Measurements from ENCODE around the gene ADAD1.

The ADAD1 gene

GRCh38 chr4:122379239-122379638 lies 428 bp downstream of the ADAD1 start:
- H3K27me3 ChIP-seq (ENCODE audit: control insufficient read depth, insufficient read depth, low read length): no peaks in the 10 kb centered on the region
- H3K9me3 ChIP-seq (ENCODE audit: control insufficient read depth, insufficient read depth, low read length): no peaks in the 10 kb centered on the region
- no peaks in the 10 kb centered on the region for H3K4me1 ChIP-seq (ENCODE audit: control insufficient read depth, insufficient read depth, low read length)
- no peaks in the 10 kb centered on the region for H3K36me3 ChIP-seq (ENCODE audit: control insufficient read depth, insufficient read depth, low read length)
- no peak overlapping the region for H3K9ac ChIP-seq (ENCODE audit: low read depth, low read length)
- H3K4me3 ChIP-seq (ENCODE audit: low read depth, low read length): no peak overlapping the region

GRCh38 chr4:122383341-122383740 lies 4.5 kb downstream of the ADAD1 start:
- Histone ChIP-seq H3K4me3 (ENCODE audit: low read depth, low read length) (no peak overlapping the region), H3K9ac (ENCODE audit: low read depth, low read length) (no peak overlapping the region), H3K4me1 (ENCODE audit: control insufficient read depth, insufficient read depth, low read length) (no peaks in the 10 kb centered on the region), H3K9me3 (ENCODE audit: control insufficient read depth, insufficient read depth, low read length) (no peaks in the 10 kb centered on the region), H3K27me3 (ENCODE audit: control insufficient read depth, insufficient read depth, low read length) (no peaks in the 10 kb centered on the region), H3K36me3 (ENCODE audit: control insufficient read depth, insufficient read depth, low read length) (no peaks in the 10 kb centered on the region)

- H3K9ac ChIP-seq (ENCODE audit: low read depth, low read length): no peak overlapping the region
- no peaks in the 10 kb centered on the region for H3K36me3 ChIP-seq (ENCODE audit: control insufficient read depth, insufficient read depth, low read length)
- H3K4me1 ChIP-seq (ENCODE audit: control insufficient read depth, insufficient read depth, low read length): no peaks in the 10 kb centered on the region
- H3K27me3 ChIP-seq (ENCODE audit: control insufficient read depth, insufficient read depth, low read length): no peaks in the 10 kb centered on the region
- H3K9me3 ChIP-seq (ENCODE audit: control insufficient read depth, insufficient read depth, low read length): no peaks in the 10 kb centered on the region
- H3K4me3 ChIP-seq (ENCODE audit: low read depth, low read length): no peak overlapping the region
Measured at GRCh38 chr4:122384245-122384644, 5.4 kb downstream of the ADAD1 start.

- Histone ChIP-seq H3K4me3 (ENCODE audit: low read depth, low read length) (no peak overlapping the region), H3K36me3 (ENCODE audit: control insufficient read depth, insufficient read depth, low read length) (no peaks in the 10 kb centered on the region), H3K9me3 (ENCODE audit: control insufficient read depth, insufficient read depth, low read length) (no peaks in the 10 kb centered on the region), H3K4me1 (ENCODE audit: control insufficient read depth, insufficient read depth, low read length) (no peaks in the 10 kb centered on the region), H3K27me3 (ENCODE audit: control insufficient read depth, insufficient read depth, low read length) (no peaks in the 10 kb centered on the region), H3K9ac (ENCODE audit: low read depth, low read length) (no peak overlapping the region)
Measured at GRCh38 chr4:122393276-122393675, 14.5 kb downstream of the ADAD1 start.

GRCh38 chr4:122403861-122404260 lies 25.1 kb downstream of the ADAD1 start:
- Histone ChIP-seq H3K4me3 (ENCODE audit: low read depth, low read length) (no peak overlapping the region), H3K27me3 (ENCODE audit: control insufficient read depth, insufficient read depth, low read length) (no peaks in the 10 kb centered on the region), H3K4me1 (ENCODE audit: control insufficient read depth, insufficient read depth, low read length) (no peaks in the 10 kb centered on the region), H3K36me3 (ENCODE audit: control insufficient read depth, insufficient read depth, low read length) (no peaks in the 10 kb centered on the region), H3K9me3 (ENCODE audit: control insufficient read depth, insufficient read depth, low read length) (no peaks in the 10 kb centered on the region), H3K9ac (ENCODE audit: low read depth, low read length) (no peak overlapping the region)

- Histone ChIP-seq H3K4me3 (ENCODE audit: low read depth, low read length) (no peak overlapping the region), H3K9me3 (ENCODE audit: control insufficient read depth, insufficient read depth, low read length) (no peaks in the 10 kb centered on the region), H3K9ac (ENCODE audit: low read depth, low read length) (no peak overlapping the region), H3K36me3 (ENCODE audit: control insufficient read depth, insufficient read depth, low read length) (no peaks in the 10 kb centered on the region), H3K27me3 (ENCODE audit: control insufficient read depth, insufficient read depth, low read length) (no peaks in the 10 kb centered on the region), H3K4me1 (ENCODE audit: control insufficient read depth, insufficient read depth, low read length) (no peaks in the 10 kb centered on the region)
Measured at GRCh38 chr4:122412547-122412946, 33.7 kb downstream of the ADAD1 start.

DNA sequence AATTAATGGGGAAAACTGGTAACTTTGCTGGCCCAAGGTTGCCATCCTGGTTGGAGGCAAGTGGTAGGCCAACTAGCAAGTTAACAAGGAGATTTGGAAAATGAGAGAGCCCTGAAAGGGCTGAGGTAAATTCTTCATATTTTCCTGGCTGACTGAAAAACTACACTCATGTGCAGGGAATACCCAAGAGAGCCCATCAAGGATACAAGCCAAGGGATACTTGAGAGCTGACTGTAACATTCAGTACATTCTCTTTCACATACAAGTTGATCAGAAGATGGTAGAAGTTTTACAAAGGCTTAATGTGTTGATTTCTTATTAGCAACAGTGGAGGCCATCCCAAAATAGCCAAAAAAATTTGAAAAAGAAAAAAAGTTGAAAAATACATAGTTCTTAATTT lies 44.4 kb downstream of the ADAD1 start:
- Histone ChIP-seq H3K27me3 (ENCODE audit: control insufficient read depth, insufficient read depth, low read length) (no peaks in the 10 kb centered on the region), H3K9me3 (ENCODE audit: control insufficient read depth, insufficient read depth, low read length) (no peaks in the 10 kb centered on the region), H3K4me1 (ENCODE audit: control insufficient read depth, insufficient read depth, low read length) (no peaks in the 10 kb centered on the region), H3K36me3 (ENCODE audit: control insufficient read depth, insufficient read depth, low read length) (no peaks in the 10 kb centered on the region), H3K4me3 (ENCODE audit: low read depth, low read length) (no peak overlapping the region), H3K9ac (ENCODE audit: low read depth, low read length) (no peak overlapping the region)

DNA sequence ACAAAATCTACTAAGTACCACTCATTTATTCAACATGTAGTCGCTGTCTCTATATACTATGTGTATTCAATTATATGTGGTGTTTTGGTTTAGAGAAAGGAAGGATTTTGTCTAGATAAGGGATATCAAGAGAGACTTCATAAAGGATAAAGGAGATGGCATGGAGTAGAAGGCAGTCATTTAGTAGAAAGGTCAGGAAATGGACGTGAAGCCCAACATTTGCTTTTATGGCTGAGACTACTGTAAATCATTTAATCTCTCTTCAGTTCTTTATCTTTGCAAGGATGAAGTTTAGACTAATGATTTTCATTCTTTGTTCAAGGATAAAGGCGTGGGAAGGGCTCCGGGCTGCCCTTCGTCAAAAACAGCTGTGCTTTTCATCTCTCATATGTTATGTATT lies 52.5 kb downstream of the ADAD1 start:
- Histone ChIP-seq H3K4me3 (ENCODE audit: low read depth, low read length) (no peak overlapping the region), H3K9ac (ENCODE audit: low read depth, low read length) (no peak overlapping the region), H3K4me1 (ENCODE audit: control insufficient read depth, insufficient read depth, low read length) (no peaks in the 10 kb centered on the region), H3K36me3 (ENCODE audit: control insufficient read depth, insufficient read depth, low read length) (no peaks in the 10 kb centered on the region), H3K9me3 (ENCODE audit: control insufficient read depth, insufficient read depth, low read length) (no peaks in the 10 kb centered on the region), H3K27me3 (ENCODE audit: control insufficient read depth, insufficient read depth, low read length) (no peaks in the 10 kb centered on the region)

- H3K4me1 ChIP-seq (ENCODE audit: control insufficient read depth, insufficient read depth, low read length): no peaks in the 10 kb centered on the region
- no peak overlapping the region for H3K4me3 ChIP-seq (ENCODE audit: low read depth, low read length)
Measured at GRCh38 chr4:122434285-122434684, 55.5 kb downstream of the ADAD1 start.

DNA sequence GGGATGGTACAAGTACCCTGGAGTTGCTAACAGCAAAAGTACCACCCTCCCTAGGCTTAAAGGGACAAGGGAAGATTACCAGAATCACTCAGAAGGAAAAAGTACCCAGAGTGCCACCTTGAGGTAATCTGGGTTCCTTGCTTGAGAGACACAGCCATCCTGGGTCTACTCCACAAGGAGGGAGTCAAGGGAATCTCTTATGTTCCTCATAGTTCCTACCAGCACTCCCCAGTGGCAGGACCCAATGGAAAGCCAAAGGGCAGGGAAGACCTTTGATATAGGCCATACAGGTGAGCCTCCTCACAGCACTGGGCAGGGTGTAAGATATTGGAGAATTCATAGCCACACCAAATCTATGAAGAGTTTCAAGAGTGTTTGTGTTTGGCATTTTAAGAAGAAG lies 72.0 kb downstream of the ADAD1 start:
- Histone ChIP-seq H3K36me3 (ENCODE audit: control insufficient read depth, insufficient read depth, low read length) (no peaks in the 10 kb centered on the region), H3K9me3 (ENCODE audit: control insufficient read depth, insufficient read depth, low read length) (no peaks in the 10 kb centered on the region), H3K27me3 (ENCODE audit: control insufficient read depth, insufficient read depth, low read length) (no peaks in the 10 kb centered on the region), H3K4me1 (ENCODE audit: control insufficient read depth, insufficient read depth, low read length) (no peaks in the 10 kb centered on the region), H3K4me3 (ENCODE audit: low read depth, low read length) (no peak overlapping the region), H3K9ac (ENCODE audit: low read depth, low read length) (no peak overlapping the region)

More at GRCh38 chr4:122434285-122434684, 55.5 kb downstream of the ADAD1 start:
- Histone ChIP-seq H3K36me3 (ENCODE audit: control insufficient read depth, insufficient read depth, low read length) (no peaks in the 10 kb centered on the region), H3K9ac (ENCODE audit: low read depth, low read length) (no peak overlapping the region), H3K9me3 (ENCODE audit: control insufficient read depth, insufficient read depth, low read length) (no peaks in the 10 kb centered on the region), H3K27me3 (ENCODE audit: control insufficient read depth, insufficient read depth, low read length) (no peaks in the 10 kb centered on the region)

DNA sequence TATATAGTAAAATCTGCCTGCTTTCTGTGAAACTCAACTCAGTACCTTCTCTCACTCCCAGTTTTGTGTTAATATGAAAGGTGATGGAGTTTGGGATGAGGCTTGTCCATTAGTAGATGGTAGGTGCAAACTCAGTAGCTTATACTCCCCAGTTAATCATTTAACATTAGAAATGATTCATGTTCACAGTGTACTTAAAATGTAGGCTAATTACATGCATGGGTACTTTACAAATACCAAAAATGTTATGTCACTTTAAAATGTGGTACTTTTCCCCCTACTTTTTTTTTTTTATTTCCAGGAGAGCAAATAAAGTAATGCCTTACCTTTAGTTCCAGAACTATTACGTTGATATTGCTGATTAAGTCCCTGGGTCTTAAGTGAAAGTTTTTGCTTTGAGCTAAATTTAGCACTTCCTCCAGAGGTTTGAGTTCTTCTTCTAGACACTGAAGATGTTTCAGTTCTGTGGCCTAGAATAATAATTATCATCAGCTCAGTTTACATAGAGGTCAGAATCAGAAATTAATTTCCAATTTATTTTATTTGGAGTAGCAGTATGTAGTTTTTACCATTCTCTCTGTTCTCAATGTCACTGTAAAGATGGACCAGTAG lies 74.7 kb downstream of the ADAD1 start:
- H3K4me1 ChIP-seq (ENCODE audit: control insufficient read depth, insufficient read depth, low read length): no peaks in the 10 kb centered on the region

GRCh38 chr4:122456231-122457116 lies 77.7 kb downstream of the ADAD1 start, which contains the start of gene IL2:
Gene IL2, minus strand, starts transcription at chr4:122456725. Its CDS starts 285 bp downstream, at chr4:122456440.
- no peaks in the 10 kb centered on the region for H3K9me3 ChIP-seq (ENCODE audit: control insufficient read depth, insufficient read depth, low read length)
- no peak within 1 kb of the TSS for H3K4me3 ChIP-seq (ENCODE audit: low read depth, low read length)
- H3K4me1 ChIP-seq (ENCODE audit: control insufficient read depth, insufficient read depth, low read length): peaks cover 3% of the 10 kb centered on the region
- H3K36me3 ChIP-seq (ENCODE audit: control insufficient read depth, insufficient read depth, low read length): no peaks in the 10 kb centered on the region
- H3K9ac ChIP-seq (ENCODE audit: low read depth, low read length): no peak within 1 kb of the TSS
- H3K27me3 ChIP-seq (ENCODE audit: control insufficient read depth, insufficient read depth, low read length): no peaks in the 10 kb centered on the region

More for the DNA sequence above, 74.7 kb downstream of the ADAD1 start:
- Histone ChIP-seq H3K4me3 (ENCODE audit: low read depth, low read length) (no peak overlapping the region), H3K27me3 (ENCODE audit: control insufficient read depth, insufficient read depth, low read length) (no peaks in the 10 kb centered on the region), H3K9me3 (ENCODE audit: control insufficient read depth, insufficient read depth, low read length) (no peaks in the 10 kb centered on the region), H3K9ac (ENCODE audit: low read depth, low read length) (no peak overlapping the region), H3K36me3 (ENCODE audit: control insufficient read depth, insufficient read depth, low read length) (no peaks in the 10 kb centered on the region)

Measured in iPS-15b (cell line).